Stimulated activated CD4-positive, alpha-beta T cell treated with anti-CD3 and anti-CD28 coated beads, Interleukin-2, amount 100 ng/mL, for 4 hours (primary cell): ENCODE results near the gene DHTKD1.

ENCODE experiments used
- DNase-seq: peaks from one replicate; pipeline ENCODE4 v3.0.0-alpha.2; 2020; ENCODE audit warnings: low read depth

DHTKD1 gene

GRCh38 chr10:12068449-12069269, at the start of gene DHTKD1:
DHTKD1 (plus strand) TSS chr10:12068954; CDS start chr10:12069034, 80 bp downstream.
- DNase-seq = peak; percentile 98

GRCh38 chr10:12019283-12019971, 49.3 kb upstream of the DHTKD1 start:
- DNase-seq = no peak

- no peak for DNase-seq
Measured at GRCh38 chr10:12020574-12020973, 48.2 kb upstream of the DHTKD1 start.

GRCh38 chr10:12022580-12023257, 46.0 kb upstream of the DHTKD1 start:
- no peak for DNase-seq

GRCh38 chr10:12025591-12025990, 43.2 kb upstream of the DHTKD1 start:
- DNase-seq = no peak

GRCh38 chr10:12027539-12027938, 41.2 kb upstream of the DHTKD1 start:
- DNase-seq = no peak

- no peak for DNase-seq
Measured at GRCh38 chr10:12031404-12031803, 37.4 kb upstream of the DHTKD1 start.

GRCh38 chr10:12036073-12036655, 32.6 kb upstream of the DHTKD1 start:
- DNase-seq = no peak

GRCh38 chr10:12041766-12042408, 26.9 kb upstream of the DHTKD1 start:
- peak; percentile 11 for DNase-seq

- peak; percentile 56 for DNase-seq
Measured at GRCh38 chr10:12042409-12042796, 26.4 kb upstream of the DHTKD1 start.

- peak; percentile 96 for DNase-seq
Measured at GRCh38 chr10:12042797-12043651, 25.7 kb upstream of the DHTKD1 start, which contains the start of gene UPF2. UPF2 (minus strand) TSS chr10:12042809; CDS start chr10:12035423, 7,386 bp downstream.

GRCh38 chr10:12045596-12045995, 23.2 kb upstream of the DHTKD1 start:
- no peak for DNase-seq

- no peak for DNase-seq
Measured at GRCh38 chr10:12048547-12048946, 20.2 kb upstream of the DHTKD1 start.

GRCh38 chr10:12050528-12050927, 18.2 kb upstream of the DHTKD1 start:
- no peak for DNase-seq

GRCh38 chr10:12051241-12051640, 17.5 kb upstream of the DHTKD1 start:
- no peak for DNase-seq

GRCh38 chr10:12055732-12056131, 13.0 kb upstream of the DHTKD1 start:
- DNase-seq = no peak

- DNase-seq = no peak
Measured at GRCh38 chr10:12056748-12057147, 12.0 kb upstream of the DHTKD1 start.

- no peak for DNase-seq
Measured at GRCh38 chr10:12061124-12061523, 7.6 kb upstream of the DHTKD1 start.

GRCh38 chr10:12062754-12063482, 5.8 kb upstream of the DHTKD1 start:
- no peak for DNase-seq

- DNase-seq = no peak
Measured at GRCh38 chr10:12063483-12063818, 5.3 kb upstream of the DHTKD1 start.
